ENCODE results near the gene DNAJB1. TPM values are rescaled to one million over a fixed set of nuclear protein-coding genes. Genes with fewer than 3 reads are reported as not detected.

DNAJB1 gene
- total RNA-seq, 1 experiment from 2014 or later: 77.7 TPM

- peak overlapping the region; percentile 65 to 80 (median 70); a peak in 5 of 7 replicates for H3K27ac Mint-ChIP-seq
- H3K27me3 ChIP-seq (ENCODE audit: insufficient read depth, low read length): no peaks in the 10 kb centered on the region
- H4K5ac ChIP-seq (ENCODE audit: insufficient read length, low read depth, low read length): no peak overlapping the region
- no CpG with 5 or more reads among the region's 14 CpGs for WGBS (ENCODE audit: extremely low coverage, insufficient read length, low lambda C conversion rate)
- peaks cover 14 to 34% (median 24%) of the 10 kb centered on the region in 3 experiments for H3K36me3 Mint-ChIP-seq (ENCODE audit: insufficient read depth in 1 of 3, low read depth in 3 of 3)
- peaks cover 2% of the 10 kb centered on the region; the same call in 1 of the 2 replicates for H3K79me2 ChIP-seq (ENCODE audit: insufficient read depth, low read length)
- no peak overlapping the region for H3K23ac ChIP-seq (ENCODE audit: insufficient read length, low read depth, low read length)
- no peak overlapping the region for H3K27ac ChIP-seq (ENCODE audit: insufficient read length, low read depth, low read length)
- no peak overlapping the region for H2BK20ac ChIP-seq (ENCODE audit: low read depth, low read length, poor library complexity, severe bottlenecking)
- no peaks in the 10 kb centered on the region for H4K20me1 ChIP-seq (ENCODE audit: control insufficient read depth, insufficient read depth, insufficient read length)
- H3K79me1 ChIP-seq (ENCODE audit: insufficient read depth, low read depth, low read length, poor library complexity, severe bottlenecking): peaks cover 3% of the 10 kb centered on the region
- no peak for TF ChIP-seq CTCF (conservative IDR thresholded peaks at IDR 0.05)
- peaks cover 4% of the 10 kb centered on the region for H3K23me2 ChIP-seq (ENCODE audit: insufficient read length, low read depth, low read length, poor library complexity, severe bottlenecking)
- H4K8ac ChIP-seq (replicated peaks; ENCODE audit: insufficient read length, low read depth, low read length): no peak overlapping the region
- H2AFZ ChIP-seq (ENCODE audit: low read length): no peak overlapping the region
- peaks cover 22% of the 10 kb centered on the region in 2 experiments for H3K4me1 Mint-ChIP-seq
- no peak overlapping the region for H2AK5ac ChIP-seq (ENCODE audit: insufficient read length, low read length)
- H3K4me1 ChIP-seq (ENCODE audit: insufficient read depth, low read length): peaks cover 4% of the 10 kb centered on the region; the same call in 1 of the 2 replicates
- no peak overlapping the region for H4K91ac ChIP-seq (ENCODE audit: insufficient read length, low read depth, low read length)
- no peak overlapping the region for H3K4ac ChIP-seq (ENCODE audit: low read depth, low read length)
- no peak overlapping the region for H2BK5ac ChIP-seq (ENCODE audit: insufficient read length, low read length)
- no peak overlapping the region for H2BK12ac ChIP-seq (ENCODE audit: insufficient read length, low read depth, low read length)
- peak overlapping the region; percentile 86 for H3K4me2 ChIP-seq (ENCODE audit: insufficient read depth, insufficient read length, low read length)
- peak overlapping the region; percentile 87 to 94 for H3K4me3 Mint-ChIP-seq
- no peak overlapping the region for H3T11ph ChIP-seq (ENCODE audit: low read length)
- peak overlapping the region; percentile 64 for H3K9ac ChIP-seq (ENCODE audit: extremely low read depth, insufficient read length, low read length)
- no peaks in the 10 kb centered on the region for H3K9me3 Mint-ChIP-seq
- H3K14ac ChIP-seq (ENCODE audit: insufficient read depth, low read length): peak overlapping the region; percentile 72; the same call in 1 of the 2 replicates
- DNase-seq: no peak
- no peak overlapping the region for H3K56ac ChIP-seq (ENCODE audit: insufficient read length, low read depth, low read length)
- H2BK120ac ChIP-seq (ENCODE audit: low read depth, low read length, poor library complexity, severe bottlenecking): no peak overlapping the region
- no peaks in the 10 kb centered on the region for H3K9me3 ChIP-seq (ENCODE audit: control insufficient read depth, low read depth, low read length)
- no peaks in the 10 kb centered on the region; the same call in none of the 2 replicates for H3K27me3 Mint-ChIP-seq (ENCODE audit: low read depth)
- H3K18ac ChIP-seq (ENCODE audit: insufficient read length, low read depth, low read length): no peak overlapping the region
- no peak overlapping the region for H2BK15ac ChIP-seq (ENCODE audit: low read depth, low read length)
Measured at GRCh38 chr19:14494910-14495671, 23.1 kb downstream of the DNAJB1 start.

Measured in H9 (cell line).